Spleen (tissue), 11 donors: ENCODE results near the gene KCNAB3. TPM values are rescaled to one million over a fixed set of nuclear protein-coding genes. Genes with fewer than 3 reads are reported as not detected.

Experiments
- DNase-seq: peaks from one replicate; pipeline ENCODE4 v3.0.0-alpha.2; 2020
- H3K27ac ChIP-seq, 8 donors: fragments of 200-600 bp; sonication (generic) in 7 of 8; 1 replicate in 4 of 8; 2 replicates in 4 of 8; pipeline versions ENCODE4 v1.5.0 to v1.8.0; 2016 to 2021; ENCODE audit warnings: inconsistent platforms in 4 of 8, mild to moderate bottlenecking in 4 of 8, moderate library complexity in 1 of 8
- H3K27me3 ChIP-seq, 7 donors: fragments of 200-600 bp; sonication (generic) in 6 of 7; replicated peaks in 1 of 7; 1 replicate in 4 of 7; 2 replicates in 3 of 7; pipeline versions ENCODE4 v1.5.0 to v1.8.0; 2016 to 2021; ENCODE audit warnings: inconsistent platforms in 3 of 7, mild to moderate bottlenecking in 1 of 7
- H3K36me3 ChIP-seq, 6 donors: fragments of 200-600 bp; sonication (generic) in 5 of 6; 1 replicate in 4 of 6; 2 replicates in 2 of 6; pipeline versions ENCODE4 v1.5.0 to v1.8.0; 2016 to 2021; ENCODE audit warnings: inconsistent platforms in 2 of 6
- H3K4me1 ChIP-seq, 6 donors: fragments of 200-600 bp; sonication (generic) in 5 of 6; 1 replicate in 3 of 6; 2 replicates in 3 of 6; pipeline versions ENCODE4 v1.5.0 to v1.8.0; 2016 to 2021; ENCODE audit warnings: inconsistent platforms in 3 of 6
- H3K4me3 ChIP-seq, 8 donors: fragments of 200-600 bp; sonication (generic) in 7 of 8; 1 replicate in 4 of 8; 2 replicates in 4 of 8; pipeline versions ENCODE4 v1.5.0 to v1.8.0; 2016 to 2021; ENCODE audit warnings: inconsistent platforms in 4 of 8, mild to moderate bottlenecking in 4 of 8, moderate library complexity in 2 of 8
- H3K9me3 ChIP-seq, 8 donors: fragments of 200-600 bp; sonication (generic) in 7 of 8; 1 replicate in 4 of 8; 2 replicates in 4 of 8; pipeline versions ENCODE4 v1.5.0 to v1.8.0; 2016 to 2021; ENCODE audit warnings: inconsistent platforms in 4 of 8
- POLR2A ChIP-seq, 3 donors: fragments of 450-650 bp; IDR thresholded peaks; one replicate each; pipeline ENCODE4 v1.5.1; 2017; ENCODE audit warnings: antibody characterized with exemption in 3 of 3, mild to moderate bottlenecking in 1 of 3
- POLR2AphosphoS5 ChIP-seq, 3 donors: sonication (generic); formaldehyde crosslinking; IDR thresholded peaks; one replicate each; pipeline ENCODE4 v1.5.1; 2017; ENCODE audit warnings: antibody characterized with exemption in 3 of 3
- WGBS, 5 donors: extraction: QIAGEN DNeasy Blood & Tissue Kit in 3 of 5; methylation state at CpG; one replicate each; pipeline versions ENCODE4 v1.1.5 to v1.1.7; 2013 to 2018; 5-methylcytosine and 5-hydroxymethylcytosine counted together
- intact Hi-C: fragments of 100-400 bp; cut with DNase I; formaldehyde crosslinking; loops from one replicate; pipeline ENCODE4 v1.15.0; 2023; ENCODE audit warnings: low total_unique reads
- polyA plus RNA-seq, 3 donors: library from polyadenylated mRNA; stranded (reverse); fragments of 200-250 nt; gene quantifications; one replicate each; pipeline ENCODE4 v1.2.1, GENCODE V29; 2013
- total RNA-seq, 7 donors: library from RNA; depleted of rRNA in 3 of 7; stranded (reverse); fragments of >200 nt in 3 of 7; fragmentation: NEBNext Ultra II Directional in 4 of 7; extraction: Animal tissue kit (Norgen Biotek cat#: 25700) in 4 of 7; gene quantifications; one replicate each; pipeline versions ENCODE4 v1.1.0 to v1.2.1, GENCODE V29; 2016 to 2021
- TF ChIP-seq, protein P1 (sequence below), 11 experiments: fragments of 200-600 bp in 7 of 11; fragments of 450-650 bp in 4 of 11; sonication (generic) in 4 of 11; IDR thresholded peaks in 8 of 11; conservative IDR thresholded peaks in 3 of 11; 1 replicate in 7 of 11; 2 replicates in 4 of 11; pipeline versions ENCODE4 v1.4.0 to v1.8.0; 2016 to 2021; ENCODE audit warnings: antibody characterized with exemption in 11 of 11, inconsistent platforms in 4 of 11, mild to moderate bottlenecking in 1 of 11
- donor health status: healthy with polysubstance abuse.
- donor health status: DM: no; HTN: no; CAD: no; lungs with moderate emphysema.
- donor health status: DM: no; HTN: no; CAD: no.
- donor health status: Bipolar disorder and iron deficiency.
- donor health status: healthy.
- donor health status: DM: no; HTN: no; CAD: no.
- donor health status: DM: yes; HTN: yes; CAD: no.

KCNAB3 gene
- total and polyA plus RNA-seq, 10 donors: 1.1 to 6.3 (median 3.6) TPM

DNA sequence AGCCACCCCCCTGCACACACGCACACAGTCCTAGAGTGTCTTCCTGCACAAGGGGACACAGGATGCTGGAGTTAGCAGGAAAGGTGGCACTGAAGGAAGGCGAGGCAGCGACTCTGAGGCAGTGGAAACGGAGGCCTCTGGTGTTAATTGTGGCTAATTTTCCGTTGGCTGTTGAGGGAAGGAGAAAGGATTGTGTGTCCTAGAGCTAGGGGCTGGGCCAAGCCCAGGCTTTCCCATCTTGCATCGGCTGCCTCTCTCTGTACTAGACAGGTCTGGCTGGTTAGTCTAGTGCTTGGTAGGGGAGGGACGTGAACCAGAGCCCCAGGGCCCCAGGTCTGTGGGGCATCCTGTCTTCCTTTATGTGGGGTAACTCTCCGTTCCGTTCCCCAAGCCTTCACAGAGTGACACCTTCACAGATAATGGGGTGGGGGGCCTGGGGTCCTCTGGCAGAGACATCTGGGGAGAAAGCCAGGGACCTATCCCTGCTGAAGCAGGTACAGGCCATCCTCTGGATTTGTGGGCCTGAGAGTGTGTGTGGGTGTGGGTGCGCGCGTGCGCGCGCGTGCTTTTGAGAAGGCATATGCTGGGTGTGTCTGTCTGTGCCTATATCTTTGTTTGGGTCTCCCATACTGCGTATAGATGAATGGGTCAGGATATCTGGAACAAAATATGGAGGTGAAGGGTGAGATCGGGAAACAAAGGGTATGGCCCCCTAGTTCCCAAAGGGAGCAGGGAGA, 41.3 kb downstream of the KCNAB3 start, which contains the start of gene CHD3:
TSS of gene CHD3 (plus strand) at position 606 of the 737 bp plus-strand sequence. CDS start 212 bp downstream, outside the sequence.
- Histone ChIP-seq H3K4me3 (peak within 1 kb of the TSS; percentile 47 to 93 (median 78)), H3K27me3 (no peaks in the 10 kb centered on the region), H3K9me3 (no peaks in the 10 kb centered on the region), H3K36me3 (peaks cover 0 to 39% (median 29%) of the 10 kb centered on the region in 6 donors), H3K27ac (peak within 1 kb of the TSS; percentile 81 to 97 (median 94)), H3K4me1 (peaks cover 31 to 67% (median 56%) of the 10 kb centered on the region in 6 donors)
- intact Hi-C loops: no loop called here
- 34 to 47% (median 38%) methylated on average over 15 to 18 of the region's 18 CpGs for WGBS, 5 donors
- no peak for DNase-seq
- peak in 1 of 3 donors; percentile 18 for TF ChIP-seq POLR2A (IDR thresholded peaks at IDR 0.05)
- TF ChIP-seq, protein P1, sequence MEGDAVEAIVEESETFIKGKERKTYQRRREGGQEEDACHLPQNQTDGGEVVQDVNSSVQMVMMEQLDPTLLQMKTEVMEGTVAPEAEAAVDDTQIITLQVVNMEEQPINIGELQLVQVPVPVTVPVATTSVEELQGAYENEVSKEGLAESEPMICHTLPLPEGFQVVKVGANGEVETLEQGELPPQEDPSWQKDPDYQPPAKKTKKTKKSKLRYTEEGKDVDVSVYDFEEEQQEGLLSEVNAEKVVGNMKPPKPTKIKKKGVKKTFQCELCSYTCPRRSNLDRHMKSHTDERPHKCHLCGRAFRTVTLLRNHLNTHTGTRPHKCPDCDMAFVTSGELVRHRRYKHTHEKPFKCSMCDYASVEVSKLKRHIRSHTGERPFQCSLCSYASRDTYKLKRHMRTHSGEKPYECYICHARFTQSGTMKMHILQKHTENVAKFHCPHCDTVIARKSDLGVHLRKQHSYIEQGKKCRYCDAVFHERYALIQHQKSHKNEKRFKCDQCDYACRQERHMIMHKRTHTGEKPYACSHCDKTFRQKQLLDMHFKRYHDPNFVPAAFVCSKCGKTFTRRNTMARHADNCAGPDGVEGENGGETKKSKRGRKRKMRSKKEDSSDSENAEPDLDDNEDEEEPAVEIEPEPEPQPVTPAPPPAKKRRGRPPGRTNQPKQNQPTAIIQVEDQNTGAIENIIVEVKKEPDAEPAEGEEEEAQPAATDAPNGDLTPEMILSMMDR (IDR thresholded peaks at IDR 0.05 in 8 of 11, conservative IDR thresholded peaks at IDR 0.05 in 3 of 11): no peak
- TF ChIP-seq POLR2AphosphoS5 (IDR thresholded peaks at IDR 0.05): peak in 1 of 3 donors; percentile 80

GRCh38 chr17:7887482-7888183, 42.0 kb downstream of the KCNAB3 start:
- Histone ChIP-seq H3K4me3 (peak overlapping the region; percentile 47 to 93 (median 78)), H3K9me3 (no peaks in the 10 kb centered on the region), H3K27ac (peak overlapping the region; percentile 81 to 97 (median 94)), H3K27me3 (no peaks in the 10 kb centered on the region), H3K36me3 (peaks cover 0 to 35% (median 23%) of the 10 kb centered on the region in 6 donors), H3K4me1 (peaks cover 31 to 74% (median 63%) of the 10 kb centered on the region in 6 donors)
- WGBS, 5 donors: 0 to 1% (median 0%) methylated on average over 29 to 35 of the region's 35 CpGs
- DNase-seq: peak; percentile 94
- peak in 1 of 3 donors; percentile 38 for TF ChIP-seq POLR2A (IDR thresholded peaks at IDR 0.05)
- TF ChIP-seq POLR2AphosphoS5 (IDR thresholded peaks at IDR 0.05): peak in 2 of 3 donors; percentile 86 to 87
- TF ChIP-seq, protein P1 (IDR thresholded peaks at IDR 0.05 in 8 of 11, conservative IDR thresholded peaks at IDR 0.05 in 3 of 11): peak in 3 of 11 experiments; percentile 19 to 27 (median 25)
- intact Hi-C loops: no loop called here

- DNase-seq: no peak
- Histone ChIP-seq H3K4me3 (peak overlapping the region; percentile 65 to 93 (median 78)), H3K27me3 (no peaks in the 10 kb centered on the region), H3K9me3 (no peaks in the 10 kb centered on the region), H3K27ac (peak overlapping the region; percentile 81 to 97 (median 94)), H3K36me3 (peaks cover 0 to 31% (median 20%) of the 10 kb centered on the region in 6 donors), H3K4me1 (peaks cover 31 to 80% (median 66%) of the 10 kb centered on the region in 6 donors)
- 2 to 3% (median 2%) methylated on average over 8 of the region's 8 CpGs for WGBS, 5 donors
- intact Hi-C loops: no loop called here
- TF ChIP-seq POLR2AphosphoS5 (IDR thresholded peaks at IDR 0.05) (no peak), POLR2A (IDR thresholded peaks at IDR 0.05) (no peak)
- TF ChIP-seq, protein P1 (IDR thresholded peaks at IDR 0.05 in 8 of 11, conservative IDR thresholded peaks at IDR 0.05 in 3 of 11): peak in 1 of 11 experiments; percentile 30
Observed at GRCh38 chr17:7887038-7887481, 42.6 kb downstream of the KCNAB3 start.
